ENCODE measurements around the gene DUSP1.

DNA sequence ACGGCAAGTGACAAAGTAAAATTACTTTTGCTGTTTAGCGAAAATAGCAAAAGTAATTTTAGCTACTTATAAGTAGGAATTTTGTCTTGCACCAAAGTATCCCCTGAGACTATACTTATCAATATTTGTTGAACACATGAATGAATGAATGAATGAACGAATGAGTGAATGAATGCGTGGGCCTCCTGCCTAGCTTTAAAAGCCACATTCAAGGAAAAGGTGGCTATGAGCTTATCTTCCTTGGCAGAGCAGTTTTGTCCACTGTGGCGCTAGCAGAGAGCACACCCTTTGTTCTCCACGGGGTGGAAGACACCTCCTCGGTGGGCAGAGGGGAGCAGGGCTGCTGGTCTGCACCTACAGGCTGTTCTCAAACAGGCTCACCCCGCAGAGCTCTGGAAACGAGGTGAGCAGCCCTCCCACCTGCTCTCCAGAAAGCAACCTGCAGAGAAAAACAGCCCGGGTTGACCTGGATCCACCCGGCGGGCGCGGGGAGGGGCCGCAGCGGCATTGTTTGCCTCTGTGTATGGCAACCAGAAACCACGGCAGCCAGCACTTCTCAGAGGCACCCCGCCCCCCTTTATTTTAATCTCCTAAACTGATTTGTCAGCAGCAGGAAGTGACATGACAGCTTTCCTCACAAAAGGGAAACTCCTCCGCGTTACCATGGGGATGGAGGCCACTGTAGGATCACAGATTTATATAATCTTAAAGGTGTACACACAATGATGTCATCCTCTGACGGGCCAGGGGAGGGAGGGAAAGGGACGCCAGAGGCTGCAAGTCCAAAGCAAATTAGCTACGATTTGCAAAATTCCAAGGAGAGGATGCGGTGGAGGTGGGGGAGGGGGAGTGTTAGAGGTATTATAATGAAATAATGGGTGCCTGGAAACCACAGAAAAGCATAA, 5.9 kb downstream of the DUSP1 start:
- TF ChIP-seq, protein P1, sequence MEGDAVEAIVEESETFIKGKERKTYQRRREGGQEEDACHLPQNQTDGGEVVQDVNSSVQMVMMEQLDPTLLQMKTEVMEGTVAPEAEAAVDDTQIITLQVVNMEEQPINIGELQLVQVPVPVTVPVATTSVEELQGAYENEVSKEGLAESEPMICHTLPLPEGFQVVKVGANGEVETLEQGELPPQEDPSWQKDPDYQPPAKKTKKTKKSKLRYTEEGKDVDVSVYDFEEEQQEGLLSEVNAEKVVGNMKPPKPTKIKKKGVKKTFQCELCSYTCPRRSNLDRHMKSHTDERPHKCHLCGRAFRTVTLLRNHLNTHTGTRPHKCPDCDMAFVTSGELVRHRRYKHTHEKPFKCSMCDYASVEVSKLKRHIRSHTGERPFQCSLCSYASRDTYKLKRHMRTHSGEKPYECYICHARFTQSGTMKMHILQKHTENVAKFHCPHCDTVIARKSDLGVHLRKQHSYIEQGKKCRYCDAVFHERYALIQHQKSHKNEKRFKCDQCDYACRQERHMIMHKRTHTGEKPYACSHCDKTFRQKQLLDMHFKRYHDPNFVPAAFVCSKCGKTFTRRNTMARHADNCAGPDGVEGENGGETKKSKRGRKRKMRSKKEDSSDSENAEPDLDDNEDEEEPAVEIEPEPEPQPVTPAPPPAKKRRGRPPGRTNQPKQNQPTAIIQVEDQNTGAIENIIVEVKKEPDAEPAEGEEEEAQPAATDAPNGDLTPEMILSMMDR (IDR thresholded peaks at IDR 0.05), result peak in 2 of 5 experiments; percentile 18 to 29
- TF ChIP-seq EP300 (IDR thresholded peaks at IDR 0.05; ENCODE audit: low read depth), result peak; percentile 86
- TF ChIP-seq POLR2A (IDR thresholded peaks at IDR 0.05), result peak; percentile 59
- TF ChIP-seq POLR2AphosphoS5 (IDR thresholded peaks at IDR 0.05), result peak; percentile 35 to 74 (median 73)

Data from transverse colon (tissue), 4 donors.